Left renal pelvis (tissue), 4 donors: ENCODE measurements around the gene CSMD2. TPM values are rescaled to one million over a fixed set of nuclear protein-coding genes. Genes with fewer than 3 reads are reported as not detected.
"Not testable (repeated sequence)": the region's sequence is repeated elsewhere in the genome, so short reads cannot be mapped to it uniquely, and the experiment has no call there.

Experiments
- DNase-seq, 4 donors: peaks; one replicate each; pipeline ENCODE4 v3.0.0-alpha.2; 2013; ENCODE audit warnings: low read depth in 4 of 4, low spot score in 3 of 4
- polyA plus RNA-seq, 4 donors: library from polyadenylated mRNA; unstranded; fragments of 120-200 nt; gene quantifications; one replicate each; pipeline ENCODE4 v1.2.1, GENCODE V29; 2013; ENCODE audit not compliant: insufficient read length in 4 of 4

CSMD2 gene
- polyA plus RNA-seq, 4 donors, result 0.29 to 1.3 (median 0.72) TPM

- no peak for DNase-seq
Observed at GRCh38 chr1:34122080-34122932, 42.7 kb downstream of the CSMD2 start.

GRCh38 chr1:34115233-34115632, 49.8 kb downstream of the CSMD2 start:
- no peak for DNase-seq

GRCh38 chr1:34113887-34114286, 51.1 kb downstream of the CSMD2 start:
- peak in 1 of 4 donors; percentile 6 for DNase-seq

- no peak for DNase-seq
Observed at GRCh38 chr1:34113362-34113761, 51.7 kb downstream of the CSMD2 start.

GRCh38 chr1:34108711-34109110, 56.3 kb downstream of the CSMD2 start:
- no peak for DNase-seq

GRCh38 chr1:34108269-34108668, 56.8 kb downstream of the CSMD2 start:
- no peak for DNase-seq

GRCh38 chr1:34101151-34101550, 63.9 kb downstream of the CSMD2 start:
- DNase-seq, result no peak

- DNase-seq, result no peak
Observed at GRCh38 chr1:34100332-34100731, 64.7 kb downstream of the CSMD2 start.

- DNase-seq, result not testable (repeated sequence)
Observed at GRCh38 chr1:34092399-34092798, 72.6 kb downstream of the CSMD2 start.

- DNase-seq, result no peak
Observed at GRCh38 chr1:34089731-34090130, 75.3 kb downstream of the CSMD2 start.

GRCh38 chr1:34087986-34088385, 77.0 kb downstream of the CSMD2 start:
- no peak for DNase-seq

GRCh38 chr1:34086561-34086960, 78.5 kb downstream of the CSMD2 start:
- no peak for DNase-seq

GRCh38 chr1:34083974-34084373, 81.1 kb downstream of the CSMD2 start:
- no peak for DNase-seq

- not testable (repeated sequence) for DNase-seq
Observed at GRCh38 chr1:34082085-34082670, 82.9 kb downstream of the CSMD2 start.

GRCh38 chr1:34078383-34078782, 86.6 kb downstream of the CSMD2 start:
- DNase-seq, result no peak

- no peak for DNase-seq
Observed at GRCh38 chr1:34075576-34075975, 89.5 kb downstream of the CSMD2 start.

GRCh38 chr1:34073028-34073695, 91.9 kb downstream of the CSMD2 start:
- no peak for DNase-seq

- DNase-seq, result no peak
Observed at GRCh38 chr1:34070201-34070836, 94.7 kb downstream of the CSMD2 start.

- DNase-seq, result no peak
Observed at GRCh38 chr1:34066981-34067603, 97.9 kb downstream of the CSMD2 start.

GRCh38 chr1:34066166-34066565, 98.9 kb downstream of the CSMD2 start:
- DNase-seq, result no peak

- DNase-seq, result no peak
Observed at GRCh38 chr1:34065498-34065897, 99.5 kb downstream of the CSMD2 start.
